ENCODE measurements around the gene CFAP100.

- TF ChIP-seq ZNF274 (IDR thresholded peaks at IDR 0.05; ENCODE audit: low read depth, low read length) = no peak
- TF ChIP-seq SUZ12 (IDR thresholded peaks at IDR 0.05; ENCODE audit: extremely low read depth, insufficient read depth, insufficient read length) = no peak
- no peak for TF ChIP-seq YY1 (IDR thresholded peaks at IDR 0.05; ENCODE audit: insufficient read depth, insufficient read length)
These were observed 21.2 kb downstream of the CFAP100 start for GRCh38 chr3:126415661-126416591.
